ENCODE data around the gene SFXN4. TPM values are rescaled to one million over a fixed set of nuclear protein-coding genes. Genes with fewer than 3 reads are reported as not detected.

SFXN4 gene
- total and polyA plus RNA-seq, 2 of the 13 experiments (the other 11 are each of a cell fraction or from before 2014, with no cell fraction given), result 47.7 to 64.9 TPM

DNA sequence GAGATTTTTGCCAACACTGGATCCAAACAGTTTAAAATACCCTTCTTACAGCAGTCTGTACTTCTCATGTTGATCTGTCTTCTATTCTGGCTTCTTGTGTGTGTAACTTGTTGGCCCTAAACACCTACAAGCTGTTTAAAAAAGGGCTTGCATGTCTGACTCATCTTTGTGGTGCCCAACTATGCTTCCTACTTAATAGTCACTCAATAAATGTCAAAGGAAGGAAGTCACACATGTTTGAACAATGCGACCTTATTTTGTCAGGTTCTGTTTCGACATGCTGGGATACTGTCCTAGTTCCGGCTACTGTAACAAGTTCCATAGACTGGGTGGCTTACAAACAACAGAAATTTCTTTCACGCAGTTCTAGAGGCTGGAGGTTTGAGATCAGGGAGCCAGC, 32.4 kb upstream of the SFXN4 start:
- Histone ChIP-seq H3K4me3 (replicated peaks in 1 of 3; ENCODE audit: insufficient read depth in 1 of 3, low read depth in 2 of 3, low read length in 3 of 3) (peak overlapping the region in 1 of 3 experiments; percentile 62; a peak in 1 of 6 replicates), H3K36me3 (replicated peaks in 1 of 2; ENCODE audit: control insufficient read depth in 1 of 2, insufficient read depth in 2 of 2, low read length in 2 of 2) (no peaks in the 10 kb centered on the region), H3K4me2 (ENCODE audit: low read depth, low read length) (peak overlapping the region; percentile 98), H4K20me1 (ENCODE audit: insufficient read depth, low read length) (no peaks in the 10 kb centered on the region), H3K9me3 (ENCODE audit: low read length) (no peaks in the 10 kb centered on the region), H3K27ac (ENCODE audit: extremely low read length, insufficient read depth, low read length) (no peak overlapping the region), H3K27me3 (ENCODE audit: control insufficient read depth in 1 of 2, insufficient read depth in 2 of 2, low read length in 2 of 2) (no peaks in the 10 kb centered on the region), H2AFZ (ENCODE audit: low read length) (no peak overlapping the region), H3K9ac (ENCODE audit: insufficient read depth, low read depth, low read length) (no peak overlapping the region), H3K4me1 (ENCODE audit: insufficient read depth, low read length) (peaks cover 46% of the 10 kb centered on the region), H3K79me2 (ENCODE audit: insufficient read depth, low read length) (no peaks in the 10 kb centered on the region)
- CTCF ChIA-PET (ENCODE audit: low intra/inter-chr PET ratio, low total read pairs), result interaction anchor here (2.1 kb wide), 2 partner anchors 219 to 248 kb away, joined by 19 to 20 read pairs; no protein-coding TSS in a partner anchor
- 6% methylated on average over 4 of the region's 4 CpGs for WGBS (ENCODE audit: low lambda C conversion rate)
- DNase-seq (ENCODE audit: low spot score) (peak; percentile 69), ATAC-seq (peak; percentile 30), FAIRE-seq (no peak)
- intact Hi-C loops (cut with micrococcal nuclease; ENCODE audit: unreplicated experiment), result loop anchor here (1.0 to 2.0 kb wide), 2 partner anchors 59 to 219 kb away; no protein-coding TSS in a partner anchor
- POLR2A ChIA-PET, result interaction anchor here (1.0 to 2.6 kb wide), 8 partner anchors 8 to 73 kb away, joined by 3 to 14 read pairs (median 10); partner anchors contain the start of genes GRK5 and SFXN4
- in situ Hi-C loops (cut with HindIII; ENCODE audit: extremely low pct_ligation_motif_present, low pct_unique_long_range_greater_than_20kb), result loop anchor here (5.0 to 25.0 kb wide), 3 partner anchors 219 to 339 kb away; partner anchors contain the start of gene RGS10
- BruUV-seq (replicated peaks), result no TSS peak
- TF ChIP-seq CEBPG (CRISPR knock-in tag; IDR thresholded peaks at IDR 0.05), result 0 out of 2 replicates have a peak, but pooled peaks have one; percentile 19
- TF ChIP-seq, protein P1, sequence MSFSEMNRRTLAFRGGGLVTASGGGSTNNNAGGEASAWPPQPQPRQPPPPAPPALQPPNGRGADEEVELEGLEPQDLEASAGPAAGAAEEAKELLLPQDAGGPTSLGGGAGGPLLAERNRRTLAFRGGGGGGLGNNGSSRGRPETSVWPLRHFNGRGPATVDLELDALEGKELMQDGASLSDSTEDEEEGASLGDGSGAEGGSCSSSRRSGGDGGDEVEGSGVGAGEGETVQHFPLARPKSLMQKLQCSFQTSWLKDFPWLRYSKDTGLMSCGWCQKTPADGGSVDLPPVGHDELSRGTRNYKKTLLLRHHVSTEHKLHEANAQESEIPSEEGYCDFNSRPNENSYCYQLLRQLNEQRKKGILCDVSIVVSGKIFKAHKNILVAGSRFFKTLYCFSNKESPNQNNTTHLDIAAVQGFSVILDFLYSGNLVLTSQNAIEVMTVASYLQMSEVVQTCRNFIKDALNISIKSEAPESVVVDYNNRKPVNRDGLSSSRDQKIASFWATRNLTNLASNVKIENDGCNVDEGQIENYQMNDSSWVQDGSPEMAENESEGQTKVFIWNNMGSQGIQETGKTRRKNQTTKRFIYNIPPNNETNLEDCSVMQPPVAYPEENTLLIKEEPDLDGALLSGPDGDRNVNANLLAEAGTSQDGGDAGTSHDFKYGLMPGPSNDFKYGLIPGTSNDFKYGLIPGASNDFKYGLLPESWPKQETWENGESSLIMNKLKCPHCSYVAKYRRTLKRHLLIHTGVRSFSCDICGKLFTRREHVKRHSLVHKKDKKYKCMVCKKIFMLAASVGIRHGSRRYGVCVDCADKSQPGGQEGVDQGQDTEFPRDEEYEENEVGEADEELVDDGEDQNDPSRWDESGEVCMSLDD (CRISPR knock-in tag; IDR thresholded peaks at IDR 0.05; ENCODE audit: borderline replicate concordance), result 0 out of 2 replicates have a peak, but pooled peaks have one; percentile 1
- peak; percentile 68; the same call in 1 of the 2 replicates for TF ChIP-seq ZNF317 (CRISPR knock-in tag; IDR thresholded peaks at IDR 0.05)
- no peak for TF ChIP-seq DPF2 (CRISPR knock-in tag; IDR thresholded peaks at IDR 0.05; ENCODE audit: borderline replicate concordance, low read depth)
- TF ChIP-seq NR2F6 (IDR thresholded peaks at IDR 0.05), result peak; percentile 31; the same call in 1 of the 2 replicates
- TF ChIP-seq NR2F6 (CRISPR knock-in tag; IDR thresholded peaks at IDR 0.05), result no peak
- peak; percentile 75 for TF ChIP-seq FOSL2 (CRISPR knock-in tag; IDR thresholded peaks at IDR 0.05)
- TF ChIP-seq, protein P2, sequence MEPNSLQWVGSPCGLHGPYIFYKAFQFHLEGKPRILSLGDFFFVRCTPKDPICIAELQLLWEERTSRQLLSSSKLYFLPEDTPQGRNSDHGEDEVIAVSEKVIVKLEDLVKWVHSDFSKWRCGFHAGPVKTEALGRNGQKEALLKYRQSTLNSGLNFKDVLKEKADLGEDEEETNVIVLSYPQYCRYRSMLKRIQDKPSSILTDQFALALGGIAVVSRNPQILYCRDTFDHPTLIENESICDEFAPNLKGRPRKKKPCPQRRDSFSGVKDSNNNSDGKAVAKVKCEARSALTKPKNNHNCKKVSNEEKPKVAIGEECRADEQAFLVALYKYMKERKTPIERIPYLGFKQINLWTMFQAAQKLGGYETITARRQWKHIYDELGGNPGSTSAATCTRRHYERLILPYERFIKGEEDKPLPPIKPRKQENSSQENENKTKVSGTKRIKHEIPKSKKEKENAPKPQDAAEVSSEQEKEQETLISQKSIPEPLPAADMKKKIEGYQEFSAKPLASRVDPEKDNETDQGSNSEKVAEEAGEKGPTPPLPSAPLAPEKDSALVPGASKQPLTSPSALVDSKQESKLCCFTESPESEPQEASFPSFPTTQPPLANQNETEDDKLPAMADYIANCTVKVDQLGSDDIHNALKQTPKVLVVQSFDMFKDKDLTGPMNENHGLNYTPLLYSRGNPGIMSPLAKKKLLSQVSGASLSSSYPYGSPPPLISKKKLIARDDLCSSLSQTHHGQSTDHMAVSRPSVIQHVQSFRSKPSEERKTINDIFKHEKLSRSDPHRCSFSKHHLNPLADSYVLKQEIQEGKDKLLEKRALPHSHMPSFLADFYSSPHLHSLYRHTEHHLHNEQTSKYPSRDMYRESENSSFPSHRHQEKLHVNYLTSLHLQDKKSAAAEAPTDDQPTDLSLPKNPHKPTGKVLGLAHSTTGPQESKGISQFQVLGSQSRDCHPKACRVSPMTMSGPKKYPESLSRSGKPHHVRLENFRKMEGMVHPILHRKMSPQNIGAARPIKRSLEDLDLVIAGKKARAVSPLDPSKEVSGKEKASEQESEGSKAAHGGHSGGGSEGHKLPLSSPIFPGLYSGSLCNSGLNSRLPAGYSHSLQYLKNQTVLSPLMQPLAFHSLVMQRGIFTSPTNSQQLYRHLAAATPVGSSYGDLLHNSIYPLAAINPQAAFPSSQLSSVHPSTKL (CRISPR knock-in tag; IDR thresholded peaks at IDR 0.05), result peak; percentile 27; the same call in 1 of the 2 replicates
- no peak for TF ChIP-seq IKZF1 (IDR thresholded peaks at IDR 0.05)
- TF ChIP-seq, protein P3, sequence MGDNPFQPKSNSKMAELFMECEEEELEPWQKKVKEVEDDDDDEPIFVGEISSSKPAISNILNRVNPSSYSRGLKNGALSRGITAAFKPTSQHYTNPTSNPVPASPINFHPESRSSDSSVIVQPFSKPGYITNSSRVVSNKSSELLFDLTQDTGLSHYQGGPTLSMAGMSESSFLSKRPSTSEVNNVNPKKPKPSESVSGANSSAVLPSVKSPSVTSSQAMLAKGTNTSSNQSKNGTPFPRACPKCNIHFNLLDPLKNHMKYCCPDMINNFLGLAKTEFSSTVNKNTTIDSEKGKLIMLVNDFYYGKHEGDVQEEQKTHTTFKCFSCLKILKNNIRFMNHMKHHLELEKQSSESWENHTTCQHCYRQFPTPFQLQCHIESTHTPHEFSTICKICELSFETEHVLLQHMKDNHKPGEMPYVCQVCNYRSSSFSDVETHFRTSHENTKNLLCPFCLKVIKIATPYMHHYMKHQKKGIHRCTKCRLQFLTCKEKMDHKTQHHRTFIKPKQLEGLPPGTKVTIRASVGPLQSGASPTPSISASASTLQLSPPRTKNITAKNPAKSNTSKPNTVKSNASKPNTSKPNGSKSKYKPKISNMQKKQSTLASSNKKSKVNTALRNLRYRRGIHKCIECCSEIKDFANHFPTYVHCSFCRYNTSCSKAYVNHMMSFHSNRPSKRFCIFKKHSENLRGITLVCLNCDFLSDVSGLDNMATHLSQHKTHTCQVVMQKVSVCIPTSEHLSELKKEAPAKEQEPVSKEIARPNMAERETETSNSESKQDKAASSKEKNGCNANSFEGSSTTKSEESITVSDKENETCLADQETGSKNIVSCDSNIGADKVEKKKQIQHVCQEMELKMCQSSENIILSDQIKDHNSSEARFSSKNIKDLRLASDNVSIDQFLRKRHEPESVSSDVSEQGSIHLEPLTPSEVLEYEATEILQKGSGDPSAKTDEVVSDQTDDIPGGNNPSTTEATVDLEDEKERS (CRISPR knock-in tag; IDR thresholded peaks at IDR 0.05), result 0 out of 2 replicates have a peak, but pooled peaks have one; percentile 35
- peak; percentile 54; the same call in 1 of the 2 replicates for TF ChIP-seq FOXA3 (CRISPR knock-in tag; IDR thresholded peaks at IDR 0.05)
- TF ChIP-seq ZMYM3 (CRISPR knock-in tag; IDR thresholded peaks at IDR 0.05), result peak; percentile 51; the same call in 1 of the 2 replicates
- TF ChIP-seq KLF12 (CRISPR knock-in tag; IDR thresholded peaks at IDR 0.05; ENCODE audit: borderline replicate concordance), result no peak
- TF ChIP-seq ETV5 (CRISPR knock-in tag; IDR thresholded peaks at IDR 0.05; ENCODE audit: borderline replicate concordance), result peak; percentile 81
- 0 out of 4 replicates have a peak, but pooled peaks of 1 of the 2 experiments have one; percentile 31 for TF ChIP-seq EP300 (IDR thresholded peaks at IDR 0.05; ENCODE audit: low read depth in 2 of 2, low read length in 2 of 2)
- no peak for TF ChIP-seq EP300 (CRISPR knock-in tag; IDR thresholded peaks at IDR 0.05; ENCODE audit: borderline replicate concordance)
